GM19467 (cell line): Measurements from ENCODE around the gene COA8.

Source experiments
- ATAC-seq: cut with Tn5 transposase; IDR thresholded peaks from one replicate; pipeline ENCODE4 v1.9.1; 2021; ENCODE audit warnings: mild to moderate bottlenecking, moderate library complexity; ENCODE audit not compliant: unreplicated experiment

COA8 gene

GRCh38 chr14:103535891-103536565, 26.7 kb upstream of the COA8 start:
- ATAC-seq = no peak

- no peak for ATAC-seq
These were observed 26.1 kb upstream of the COA8 start for GRCh38 chr14:103536693-103537092.

- ATAC-seq = no peak
These were observed 25.4 kb upstream of the COA8 start for GRCh38 chr14:103537175-103537990.

GRCh38 chr14:103538291-103539055, 24.3 kb upstream of the COA8 start:
- no peak for ATAC-seq

DNA sequence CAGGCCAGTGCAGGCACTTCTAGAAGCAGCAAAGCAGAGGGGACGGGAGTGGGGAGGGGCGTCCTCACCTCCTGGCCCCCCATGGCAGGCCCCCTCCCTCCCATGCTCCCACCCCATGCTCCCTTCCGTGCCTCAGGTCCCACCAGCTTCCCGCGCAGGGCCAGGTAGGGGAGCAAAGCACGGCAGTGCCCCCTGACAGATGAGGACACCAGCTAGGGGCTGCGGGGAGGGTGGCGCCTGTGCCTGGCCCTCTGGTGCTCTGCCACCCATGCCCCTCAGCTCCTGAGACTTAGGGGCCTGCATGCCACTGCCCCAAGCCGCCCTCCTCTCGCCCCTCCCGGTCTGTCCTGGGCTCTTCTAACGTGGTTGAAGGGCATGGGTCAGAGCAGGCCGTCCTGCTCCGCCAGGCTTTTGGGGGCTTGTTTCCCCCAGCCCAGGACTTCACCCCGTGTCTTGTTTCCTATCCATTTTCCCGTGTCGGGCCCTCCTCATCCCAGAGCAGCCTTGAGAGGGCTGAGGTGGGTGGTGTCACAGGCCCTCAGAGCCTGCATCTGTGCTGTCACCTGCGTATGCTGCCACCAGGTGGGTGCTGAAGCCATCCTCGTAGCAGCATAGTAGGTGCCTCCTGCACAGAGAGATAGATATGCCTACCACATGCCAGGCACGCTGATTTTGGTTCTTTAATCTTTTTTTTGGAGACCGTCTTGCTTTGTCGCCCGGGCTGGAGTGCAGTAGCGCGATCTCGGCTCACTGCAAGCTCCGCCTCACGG, 23.5 kb upstream of the COA8 start:
- ATAC-seq = no peak

GRCh38 chr14:103540821-103541708, 21.7 kb upstream of the COA8 start:
- ATAC-seq = no peak

DNA sequence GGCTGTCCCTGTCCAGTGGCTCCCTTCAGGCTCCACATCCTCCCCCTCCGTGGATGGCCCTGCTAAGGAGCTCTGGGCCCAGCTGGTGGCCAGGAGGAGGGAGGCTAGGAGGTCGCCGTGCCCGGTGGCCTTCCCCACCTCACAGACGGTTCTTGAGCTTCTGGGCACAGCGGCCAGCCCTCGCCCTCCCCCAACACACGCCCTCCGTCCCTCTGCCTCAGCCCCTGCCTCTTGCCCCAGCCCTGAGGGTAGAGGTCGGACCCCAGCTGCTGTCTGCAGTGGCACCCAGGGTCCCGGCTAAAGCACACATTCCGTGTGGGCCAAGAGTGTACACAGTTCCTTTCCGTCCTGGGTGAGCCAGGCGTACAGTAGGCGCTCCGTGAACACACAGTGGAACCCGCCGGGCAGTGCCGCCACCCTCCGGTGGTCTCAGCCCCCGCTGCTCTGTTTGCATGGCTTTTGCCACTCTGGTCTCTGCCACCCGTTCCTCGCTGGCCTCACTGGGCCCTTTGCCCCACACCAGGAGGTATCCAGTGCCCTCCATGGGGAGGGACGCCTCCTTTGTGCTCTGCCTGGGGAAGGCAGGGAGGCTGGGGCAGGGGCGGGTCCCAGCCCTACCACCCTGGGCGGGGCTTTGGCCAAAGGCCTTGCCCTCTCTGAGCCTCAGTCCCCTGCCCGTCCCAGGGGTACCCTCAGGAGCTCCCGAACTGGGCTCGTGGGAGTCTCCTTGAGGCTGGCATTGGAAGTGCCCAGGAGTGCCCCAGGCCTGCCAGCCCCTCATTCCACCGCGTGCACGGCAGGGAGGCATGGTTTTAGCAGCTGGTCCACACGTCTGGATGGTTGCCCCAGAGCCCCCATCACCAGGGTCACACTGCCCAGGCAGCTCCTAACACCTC, 20.8 kb upstream of the COA8 start:
- ATAC-seq = no peak

DNA sequence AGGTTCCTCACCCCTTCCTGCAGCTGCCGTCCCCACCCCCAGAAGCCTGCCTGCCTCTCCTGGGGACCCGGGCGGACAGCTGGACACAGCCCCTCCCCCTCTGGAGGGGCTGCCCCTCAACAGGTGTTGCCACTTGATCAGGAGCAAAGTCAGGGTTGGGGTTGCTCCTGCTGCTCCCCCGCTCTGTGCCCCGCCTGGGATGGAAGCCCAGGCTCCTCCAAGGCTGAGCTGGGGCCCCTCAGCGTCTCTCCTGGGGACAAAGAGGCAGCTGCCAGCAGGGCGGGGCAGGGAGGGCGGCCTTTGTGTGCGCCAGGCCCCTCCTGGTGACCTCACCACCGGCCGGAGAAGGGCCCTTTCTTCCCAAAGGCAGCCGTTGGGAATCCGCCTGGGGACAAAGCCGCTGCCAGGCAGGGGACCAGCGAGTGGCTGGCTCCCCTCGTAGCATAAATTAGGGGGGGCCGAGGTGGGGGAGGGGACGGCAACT, 20.1 kb upstream of the COA8 start:
- no peak for ATAC-seq

DNA sequence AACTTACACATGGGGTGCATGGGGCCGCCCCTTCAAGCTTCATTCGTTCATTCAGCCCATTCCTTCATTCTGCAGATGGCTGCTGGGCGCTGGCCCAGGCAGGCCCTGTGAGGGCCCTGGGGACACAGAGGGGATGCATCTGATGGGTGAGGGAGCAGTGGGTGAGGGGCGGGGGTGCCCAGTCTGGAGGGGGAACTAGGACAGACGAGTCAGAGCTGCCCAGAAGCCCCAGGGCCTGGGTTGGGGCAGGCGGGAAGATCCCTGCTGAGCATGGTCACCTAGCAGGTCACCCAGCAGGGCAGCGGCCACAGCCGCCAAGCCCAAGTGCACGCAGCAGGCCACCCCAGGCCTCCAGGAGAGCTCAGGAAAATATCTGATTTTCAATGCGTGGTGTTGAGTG, 19.6 kb upstream of the COA8 start:
- no peak for ATAC-seq

GRCh38 chr14:103543721-103544387, 18.9 kb upstream of the COA8 start:
- no peak for ATAC-seq

- no peak for ATAC-seq
These were observed 18.2 kb upstream of the COA8 start for GRCh38 chr14:103544388-103545218.

- no peak for ATAC-seq
These were observed 17.4 kb upstream of the COA8 start for GRCh38 chr14:103545219-103545914.

DNA sequence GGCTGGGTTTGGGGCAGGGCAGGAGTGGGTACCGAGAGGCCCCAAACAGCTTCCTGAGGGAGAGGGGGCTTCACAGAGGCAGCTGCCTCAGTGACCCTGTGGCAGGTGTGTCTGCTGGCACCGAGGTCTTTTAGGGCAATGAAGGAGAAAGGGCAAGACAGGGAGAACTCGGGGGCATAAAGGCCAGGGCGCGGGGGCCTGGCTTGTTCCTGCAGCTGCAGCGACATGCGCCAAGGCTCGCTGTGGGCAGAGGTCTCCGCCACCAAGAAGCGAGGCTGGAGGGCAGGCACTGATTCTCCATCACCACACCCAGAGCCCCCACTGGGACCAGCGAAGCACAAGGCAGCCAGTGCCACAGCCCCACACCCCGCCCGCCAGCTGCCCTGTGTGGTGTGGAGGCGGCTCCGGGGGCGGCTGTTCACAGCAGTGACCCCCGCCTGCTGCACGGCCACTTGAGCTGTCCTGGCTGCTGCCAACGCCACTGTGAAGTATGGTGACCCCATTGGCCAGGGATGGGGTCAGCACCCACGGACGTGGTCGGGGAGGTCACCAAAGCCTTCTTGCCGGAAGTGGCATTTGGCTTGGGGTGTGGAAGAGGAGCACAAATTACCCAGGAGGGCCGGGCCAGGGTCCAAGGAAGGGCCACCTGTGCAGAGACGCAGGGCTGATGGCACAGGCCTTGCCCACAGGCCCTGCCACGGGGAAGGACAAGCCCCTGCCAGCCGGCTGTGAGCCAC, 16.7 kb upstream of the COA8 start:
- ATAC-seq = no peak

- ATAC-seq = no peak
These were observed 15.9 kb upstream of the COA8 start for GRCh38 chr14:103546652-103547454.

DNA sequence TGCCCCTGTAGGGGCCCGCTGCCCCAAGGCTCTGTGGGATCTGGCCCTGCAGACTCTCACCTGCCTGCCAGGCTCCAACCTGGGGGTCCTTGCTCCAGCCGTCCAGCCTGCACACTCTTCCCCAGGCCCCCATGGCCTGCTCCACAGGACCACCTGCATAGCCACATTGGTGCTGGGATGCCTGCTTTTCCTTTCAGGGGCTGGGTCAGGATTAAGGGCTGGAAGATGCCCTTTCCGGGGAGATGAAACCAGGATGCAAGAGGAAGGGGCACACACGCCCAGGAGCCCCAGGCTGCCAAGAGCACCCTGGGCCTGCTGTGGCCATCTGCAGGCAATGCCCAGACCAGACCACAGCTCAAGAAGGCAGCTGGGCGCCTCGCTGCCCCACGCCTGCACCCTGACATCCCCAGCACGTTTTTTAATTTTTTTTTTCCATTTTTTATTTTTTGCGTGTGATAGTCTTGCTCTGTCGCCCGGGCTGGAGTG, 15.3 kb upstream of the COA8 start:
- ATAC-seq = no peak
